Measurements from ENCODE around the gene DHRS4.

DNA sequence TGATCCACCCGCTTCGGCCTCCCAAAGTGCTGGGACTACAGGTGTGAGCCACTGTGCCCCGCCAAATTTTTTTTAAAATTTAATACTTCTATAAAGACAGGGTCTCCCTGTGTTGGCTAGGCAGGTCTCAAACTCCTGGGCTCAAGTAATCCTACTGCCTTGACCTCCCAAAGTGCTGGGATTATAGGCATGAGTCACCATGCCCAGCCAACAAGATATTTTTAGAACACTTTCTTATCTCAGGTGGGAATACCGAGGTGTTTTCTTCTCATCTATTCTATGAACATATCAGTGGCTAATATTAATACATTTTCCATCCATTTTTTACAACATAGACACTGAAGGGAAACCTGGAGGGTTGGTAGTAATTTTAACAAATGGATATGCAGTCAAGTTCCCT is 38.0 kb upstream of the DHRS4 start:
- TF ChIP-seq, protein P1, sequence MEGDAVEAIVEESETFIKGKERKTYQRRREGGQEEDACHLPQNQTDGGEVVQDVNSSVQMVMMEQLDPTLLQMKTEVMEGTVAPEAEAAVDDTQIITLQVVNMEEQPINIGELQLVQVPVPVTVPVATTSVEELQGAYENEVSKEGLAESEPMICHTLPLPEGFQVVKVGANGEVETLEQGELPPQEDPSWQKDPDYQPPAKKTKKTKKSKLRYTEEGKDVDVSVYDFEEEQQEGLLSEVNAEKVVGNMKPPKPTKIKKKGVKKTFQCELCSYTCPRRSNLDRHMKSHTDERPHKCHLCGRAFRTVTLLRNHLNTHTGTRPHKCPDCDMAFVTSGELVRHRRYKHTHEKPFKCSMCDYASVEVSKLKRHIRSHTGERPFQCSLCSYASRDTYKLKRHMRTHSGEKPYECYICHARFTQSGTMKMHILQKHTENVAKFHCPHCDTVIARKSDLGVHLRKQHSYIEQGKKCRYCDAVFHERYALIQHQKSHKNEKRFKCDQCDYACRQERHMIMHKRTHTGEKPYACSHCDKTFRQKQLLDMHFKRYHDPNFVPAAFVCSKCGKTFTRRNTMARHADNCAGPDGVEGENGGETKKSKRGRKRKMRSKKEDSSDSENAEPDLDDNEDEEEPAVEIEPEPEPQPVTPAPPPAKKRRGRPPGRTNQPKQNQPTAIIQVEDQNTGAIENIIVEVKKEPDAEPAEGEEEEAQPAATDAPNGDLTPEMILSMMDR (conservative IDR thresholded peaks at IDR 0.05; ENCODE audit: low read depth, low read length) = no peak
- no peak for TF ChIP-seq EZH2 (IDR thresholded peaks at IDR 0.05; ENCODE audit: borderline replicate concordance, low read depth, low read length, poor library complexity, severe bottlenecking)

All from A673 (cell line).